Upper lobe of left lung (tissue), 6 donors: Measurements from ENCODE around the gene MAGI2. TPM values are rescaled to one million over a fixed set of nuclear protein-coding genes. Genes with fewer than 3 reads are reported as not detected.

Source experiments
- ATAC-seq, 2 donors: fragments of 200-7000 bp; cut with Tn5 transposase; one replicate each; pipeline ENCODE4 v1.9.1; 2022; ENCODE audit warnings: mild to moderate bottlenecking in 2 of 2, moderate library complexity in 2 of 2; ENCODE audit not compliant: low FRiP score in 2 of 2
- DNase-seq, 2 donors: peaks; one replicate each; pipeline ENCODE4 v3.0.0-alpha.2; 2019 to 2020
- H3K27ac ChIP-seq, 4 donors: fragments of 200-600 bp; sonication (generic); one replicate each; pipeline ENCODE4 v1.5.1; 2016 to 2019
- H3K27me3 ChIP-seq, 4 donors: fragments of 200-600 bp; sonication (generic); one replicate each; pipeline ENCODE4 v1.5.1; 2017 to 2019
- H3K36me3 ChIP-seq, 4 donors: fragments of 200-600 bp; sonication (generic); one replicate each; pipeline ENCODE4 v1.5.1; 2016 to 2019
- H3K4me1 ChIP-seq, 4 donors: fragments of 200-600 bp; sonication (generic); one replicate each; pipeline ENCODE4 v1.5.1; 2018 to 2019
- H3K4me3 ChIP-seq, 4 donors: fragments of 200-600 bp; sonication (generic); one replicate each; pipeline ENCODE4 v1.5.1; 2017 to 2019; ENCODE audit warnings: mild to moderate bottlenecking in 2 of 4, moderate library complexity in 1 of 4
- H3K9me3 ChIP-seq, 4 donors: fragments of 200-600 bp; sonication (generic); one replicate each; pipeline ENCODE4 v1.5.1; 2018 to 2019
- CTCF ChIP-seq, 6 experiments: fragments of 450-650 bp in 4 of 6; fragments of 200-600 bp in 2 of 6; sonication (generic) in 2 of 6; IDR thresholded peaks; one replicate each; pipeline ENCODE4 v1.5.1; 2016 to 2019; ENCODE audit warnings: antibody characterized with exemption in 6 of 6
- EP300 ChIP-seq, 4 donors: sonication (generic); formaldehyde crosslinking; IDR thresholded peaks; one replicate each; pipeline ENCODE4 v1.5.1; 2017; ENCODE audit warnings: antibody characterized with exemption in 4 of 4, control low read depth in 2 of 4
- POLR2A ChIP-seq, 4 donors: fragments of 450-650 bp; IDR thresholded peaks; one replicate each; pipeline ENCODE4 v1.5.1; 2016 to 2017; ENCODE audit warnings: antibody characterized with exemption in 4 of 4, mild to moderate bottlenecking in 2 of 4
- POLR2AphosphoS5 ChIP-seq, 2 donors: sonication (generic); formaldehyde crosslinking; IDR thresholded peaks; one replicate each; pipeline ENCODE4 v1.5.1; 2017; ENCODE audit warnings: antibody characterized with exemption in 2 of 2
- whole genome bisulfite sequencing, 2 donors: methylation state at CpG; one replicate each; pipeline ENCODE4 v1.1.5; 2017 to 2018; 5-methylcytosine and 5-hydroxymethylcytosine counted together
- total RNA-seq, 6 donors: library from RNA; depleted of rRNA in 4 of 6; stranded (reverse); fragments of >200 nt in 4 of 6; gene quantifications; one replicate each; pipeline versions ENCODE4 v1.1.0 to v1.2.1, GENCODE V29; 2016 to 2021
- donor health status: DM: no; HTN: no; CAD: no; lungs with moderate emphysema.
- donor health status: DM: no; HTN: yes; CAD: no; lungs with severe emphysema.

The MAGI2 gene
- total RNA-seq, 6 donors from 2014 or later = 7.9 to 84.9 (median 11.8) TPM

DNA sequence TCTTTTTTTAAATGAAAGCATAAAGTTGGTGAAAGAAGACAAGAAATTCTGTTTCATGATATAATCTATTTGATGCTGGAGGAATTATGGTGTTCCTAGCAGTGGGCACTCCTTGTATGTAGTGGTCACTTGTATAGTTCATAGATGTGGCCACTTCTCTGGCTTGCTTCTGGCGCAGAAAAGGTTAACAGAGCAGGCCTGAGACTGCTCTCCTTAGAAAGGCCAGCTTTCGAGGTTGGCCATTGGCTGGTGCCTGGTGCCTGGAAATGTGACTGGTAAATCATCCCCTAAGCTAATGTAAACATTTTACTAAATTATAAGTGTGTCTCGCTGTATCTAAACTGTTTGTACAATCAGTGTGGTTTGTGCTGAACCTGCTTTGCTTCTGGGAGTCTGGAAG, 1378.8 kb downstream of the MAGI2 start:
- no peak for ATAC-seq

GRCh38 chr7:78073609-78074382, 1379.7 kb downstream of the MAGI2 start:
- 61 to 69% methylated on average over 9 of the region's 9 CpGs for WGBS, 2 donors
- Histone ChIP-seq H3K4me3 (no peak overlapping the region), H3K36me3 (no peaks in the 10 kb centered on the region), H3K27me3 (no peaks in the 10 kb centered on the region), H3K9me3 (no peaks in the 10 kb centered on the region), H3K27ac (no peak overlapping the region), H3K4me1 (peaks cover 0 to 20% (median 0%) of the 10 kb centered on the region in 4 donors)
- ATAC-seq (no peak), DNase-seq (no peak)
- TF ChIP-seq POLR2AphosphoS5 (IDR thresholded peaks at IDR 0.05) (no peak), EP300 (IDR thresholded peaks at IDR 0.05) (no peak), CTCF (IDR thresholded peaks at IDR 0.05) (no peak), POLR2A (IDR thresholded peaks at IDR 0.05) (no peak)

More for the DNA sequence above, 1378.8 kb downstream of the MAGI2 start:
- no peak for DNase-seq
- peaks cover 0 to 20% (median 0%) of the 10 kb centered on the region in 4 donors for H3K4me1 ChIP-seq
- H3K36me3 ChIP-seq = no peaks in the 10 kb centered on the region
- no peak for TF ChIP-seq EP300 (IDR thresholded peaks at IDR 0.05)
- no peak for TF ChIP-seq CTCF (IDR thresholded peaks at IDR 0.05)
- TF ChIP-seq POLR2AphosphoS5 (IDR thresholded peaks at IDR 0.05) = no peak
- no peak for TF ChIP-seq POLR2A (IDR thresholded peaks at IDR 0.05)
- H3K4me3 ChIP-seq = no peak overlapping the region
- no peaks in the 10 kb centered on the region for H3K27me3 ChIP-seq
- H3K9me3 ChIP-seq = no peaks in the 10 kb centered on the region
- H3K27ac ChIP-seq = no peak overlapping the region
- 61 to 64% methylated on average over 3 of the region's 3 CpGs for whole genome bisulfite sequencing, 2 donors

DNA sequence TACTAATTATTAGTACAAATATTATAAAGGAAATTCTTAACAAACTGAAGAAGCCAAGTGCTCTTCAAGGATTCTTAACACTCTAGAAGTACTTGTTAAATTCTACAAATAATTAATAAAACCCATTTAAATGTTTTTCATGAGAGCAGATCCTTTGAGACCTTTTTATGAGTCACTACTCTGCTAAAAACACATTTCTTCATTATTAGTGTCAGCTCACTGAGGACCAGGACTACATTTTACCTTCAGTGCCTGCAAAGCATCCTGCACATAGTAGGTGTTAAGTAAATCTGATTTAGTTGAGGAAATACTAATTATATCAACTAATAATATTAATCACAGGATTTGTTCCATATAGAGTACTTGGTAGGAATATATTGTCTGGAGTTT, 1381.3 kb downstream of the MAGI2 start:
- Histone ChIP-seq H3K27me3 (no peaks in the 10 kb centered on the region), H3K4me3 (no peak overlapping the region), H3K36me3 (no peaks in the 10 kb centered on the region), H3K27ac (no peak overlapping the region), H3K4me1 (peaks cover 0 to 20% (median 0%) of the 10 kb centered on the region in 4 donors), H3K9me3 (no peaks in the 10 kb centered on the region)
- DNase-seq (no peak), ATAC-seq (no peak)
- no peak for TF ChIP-seq EP300 (IDR thresholded peaks at IDR 0.05)
- TF ChIP-seq POLR2AphosphoS5 (IDR thresholded peaks at IDR 0.05) = no peak
- no peak for TF ChIP-seq POLR2A (IDR thresholded peaks at IDR 0.05)
- TF ChIP-seq CTCF (IDR thresholded peaks at IDR 0.05) = no peak

- ATAC-seq = no peak
- TF ChIP-seq EP300 (IDR thresholded peaks at IDR 0.05) = no peak
- no peak for TF ChIP-seq CTCF (IDR thresholded peaks at IDR 0.05)
- no peak for TF ChIP-seq POLR2A (IDR thresholded peaks at IDR 0.05)
- TF ChIP-seq POLR2AphosphoS5 (IDR thresholded peaks at IDR 0.05) = no peak
- no peaks in the 10 kb centered on the region for H3K9me3 ChIP-seq
- peaks cover 0 to 20% (median 0%) of the 10 kb centered on the region in 4 donors for H3K4me1 ChIP-seq
- H3K36me3 ChIP-seq = no peaks in the 10 kb centered on the region
- no peaks in the 10 kb centered on the region for H3K27me3 ChIP-seq
- DNase-seq = peak in 1 of 2 donors; percentile 32
- WGBS, 2 donors = 79 to 91% methylated on average over 11 to 13 of the region's 13 CpGs
- H3K4me3 ChIP-seq = no peak overlapping the region
- H3K27ac ChIP-seq = no peak overlapping the region
Measured at GRCh38 chr7:78071491-78072200, 1381.8 kb downstream of the MAGI2 start.
